Activated B cell treated with CpG ODN at 0.5 μM for 24 hours (primary cell): ENCODE results near the gene CEP128. TPM values are rescaled to one million over a fixed set of nuclear protein-coding genes. Genes with fewer than 3 reads are reported as not detected.

Source experiments
- ATAC-seq: fragments of 200-7000 bp; cut with Tn5 transposase; one replicate; pipeline ENCODE4 v1.10.0; 2021; ENCODE audit warnings: low read depth, mild to moderate bottlenecking, moderate library complexity
- CTCF ChIA-PET: fragments of 350-600 bp; sonication (Branson Sonifier 250); formaldehyde crosslinking; loops from one replicate; lab custom pipeline; 2021; ENCODE audit warnings: antibody characterized with exemption; lab: Charles Lee
- POLR2A ChIA-PET: fragments of 350-600 bp; sonication (Branson Sonifier 250); formaldehyde crosslinking; loops from one replicate; lab custom pipeline; 2021; ENCODE audit warnings: antibody characterized with exemption; lab: Charles Lee
- DNase-seq: peaks from one replicate; pipeline ENCODE4 v3.0.0; 2022
- H3K27ac Mint-ChIP-seq: one replicate; pipeline ENCODE4 v1.8.0; 2020; ENCODE audit warnings: mixed read lengths
- H3K27me3 Mint-ChIP-seq: one replicate; pipeline ENCODE4 v1.8.0; 2021; ENCODE audit warnings: mixed read lengths
- H3K36me3 Mint-ChIP-seq: one replicate; pipeline ENCODE4 v1.8.0; 2021; ENCODE audit warnings: low read depth, mixed read lengths
- H3K4me1 Mint-ChIP-seq: one replicate; pipeline ENCODE4 v1.8.0; 2021; ENCODE audit warnings: mixed read lengths
- H3K4me3 Mint-ChIP-seq: one replicate; pipeline ENCODE4 v1.8.0; 2020; ENCODE audit warnings: mild to moderate bottlenecking, mixed read lengths
- H3K9me3 Mint-ChIP-seq: one replicate; pipeline ENCODE4 v1.8.0; 2020; ENCODE audit warnings: mixed read lengths
- intact Hi-C: fragments of 100-400 bp; cut with micrococcal nuclease; formaldehyde crosslinking; loops from one replicate; pipeline ENCODE4 v1.15.1; 2024
- total RNA-seq: library from RNA; stranded (reverse); gene quantifications from 2 replicates; pipeline ENCODE4 v1.2.3, GENCODE V29; 2022
- TF ChIP-seq, protein P1 (sequence below): fragments of 200-600 bp; IDR thresholded peaks from one replicate; pipeline ENCODE4 v1.8.0; 2022; ENCODE audit warnings: antibody characterized with exemption, mild to moderate bottlenecking

CEP128 gene
- total RNA-seq, 1 donor from 2014 or later = 25.0 TPM

DNA sequence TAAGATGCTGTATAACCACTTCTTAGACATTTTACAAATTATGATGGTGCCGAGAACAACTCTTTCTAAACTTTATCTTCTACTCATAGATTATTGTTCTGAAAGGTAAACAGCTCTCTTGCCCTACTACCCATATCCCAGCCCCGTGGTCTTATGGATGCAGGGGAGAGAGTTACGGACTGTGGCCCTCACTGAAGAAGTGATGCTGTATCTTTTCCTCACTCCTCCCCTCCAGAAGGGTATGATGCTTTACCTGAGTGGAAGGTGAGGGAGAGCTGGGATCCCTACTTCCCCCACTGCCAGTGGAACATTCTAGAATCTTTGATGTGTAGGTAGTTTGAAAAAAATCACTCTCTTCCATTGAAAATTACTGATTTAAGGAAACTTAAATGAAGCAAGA lies 17.4 kb upstream of the CEP128 start:
- H3K36me3 Mint-ChIP-seq = no peaks in the 10 kb centered on the region
- peaks cover 9% of the 10 kb centered on the region for H3K27me3 Mint-ChIP-seq
- peak overlapping the region; percentile 82 for H3K27ac Mint-ChIP-seq
- H3K4me1 Mint-ChIP-seq = peaks cover 55% of the 10 kb centered on the region
- H3K9me3 Mint-ChIP-seq = no peaks in the 10 kb centered on the region
- ChIA-PET CTCF (interaction anchor here (1.6 to 9.3 kb wide), 2 partner anchors 29 to 211 kb away, joined by 4 to 150 read pairs; no protein-coding TSS in a partner anchor), POLR2A (interaction anchor here (0.6 to 2.3 kb wide), 6 partner anchors 9 to 262 kb away, joined by 4 to 9 read pairs (median 4); partner anchors contain the start of genes CEP128 and GTF2A1)
- TF ChIP-seq, protein P1, sequence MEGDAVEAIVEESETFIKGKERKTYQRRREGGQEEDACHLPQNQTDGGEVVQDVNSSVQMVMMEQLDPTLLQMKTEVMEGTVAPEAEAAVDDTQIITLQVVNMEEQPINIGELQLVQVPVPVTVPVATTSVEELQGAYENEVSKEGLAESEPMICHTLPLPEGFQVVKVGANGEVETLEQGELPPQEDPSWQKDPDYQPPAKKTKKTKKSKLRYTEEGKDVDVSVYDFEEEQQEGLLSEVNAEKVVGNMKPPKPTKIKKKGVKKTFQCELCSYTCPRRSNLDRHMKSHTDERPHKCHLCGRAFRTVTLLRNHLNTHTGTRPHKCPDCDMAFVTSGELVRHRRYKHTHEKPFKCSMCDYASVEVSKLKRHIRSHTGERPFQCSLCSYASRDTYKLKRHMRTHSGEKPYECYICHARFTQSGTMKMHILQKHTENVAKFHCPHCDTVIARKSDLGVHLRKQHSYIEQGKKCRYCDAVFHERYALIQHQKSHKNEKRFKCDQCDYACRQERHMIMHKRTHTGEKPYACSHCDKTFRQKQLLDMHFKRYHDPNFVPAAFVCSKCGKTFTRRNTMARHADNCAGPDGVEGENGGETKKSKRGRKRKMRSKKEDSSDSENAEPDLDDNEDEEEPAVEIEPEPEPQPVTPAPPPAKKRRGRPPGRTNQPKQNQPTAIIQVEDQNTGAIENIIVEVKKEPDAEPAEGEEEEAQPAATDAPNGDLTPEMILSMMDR = no peak
- intact Hi-C loops = loop anchor here (1.0 to 5.0 kb wide), 7 partner anchors 18 to 573 kb away; partner anchors contain the start of genes CEP128 and SEL1L
- H3K4me3 Mint-ChIP-seq = peak overlapping the region; percentile 32
- DNase-seq = no peak
- ATAC-seq = no peak

DNA sequence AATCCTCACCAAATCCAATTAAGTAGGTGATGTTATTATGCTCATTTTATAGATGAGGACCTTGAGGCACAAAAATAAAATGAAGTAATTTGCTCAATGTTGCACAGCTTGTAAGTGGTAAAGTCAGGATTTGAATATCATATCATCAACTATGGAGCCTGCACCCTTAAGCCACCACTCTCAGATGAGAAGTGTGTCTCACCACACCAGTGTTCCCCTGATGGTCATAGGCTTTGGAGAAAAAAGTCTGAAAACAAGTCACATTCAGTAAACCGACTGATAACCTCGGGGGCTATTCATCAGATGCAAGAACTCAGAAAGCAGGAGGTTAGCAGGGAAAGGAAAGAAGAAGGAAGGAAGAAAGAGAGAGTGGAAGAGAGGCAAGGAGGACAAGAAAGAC lies 16.7 kb upstream of the CEP128 start:
- POLR2A ChIA-PET = interaction anchor here (0.6 to 2.3 kb wide), 5 partner anchors 10 to 261 kb away, joined by 4 to 9 read pairs (median 5); partner anchors contain the start of gene CEP128
- TF ChIP-seq, protein P1 = no peak
- intact Hi-C loops = loop anchor here (2.0 to 5.0 kb wide), 2 partner anchors 261 to 574 kb away; partner anchors contain the start of gene SEL1L
- Mint-ChIP-seq H3K4me3 (no peak overlapping the region), H3K27ac (peak overlapping the region; percentile 73), H3K9me3 (no peaks in the 10 kb centered on the region), H3K27me3 (peaks cover 9% of the 10 kb centered on the region), H3K4me1 (peaks cover 55% of the 10 kb centered on the region), H3K36me3 (no peaks in the 10 kb centered on the region)
- no peak for ATAC-seq
- CTCF ChIA-PET = interaction anchor here (1.7 to 9.3 kb wide), 2 partner anchors 30 to 38 kb away, joined by 8 to 150 read pairs; no protein-coding TSS in a partner anchor
- no peak for DNase-seq

DNA sequence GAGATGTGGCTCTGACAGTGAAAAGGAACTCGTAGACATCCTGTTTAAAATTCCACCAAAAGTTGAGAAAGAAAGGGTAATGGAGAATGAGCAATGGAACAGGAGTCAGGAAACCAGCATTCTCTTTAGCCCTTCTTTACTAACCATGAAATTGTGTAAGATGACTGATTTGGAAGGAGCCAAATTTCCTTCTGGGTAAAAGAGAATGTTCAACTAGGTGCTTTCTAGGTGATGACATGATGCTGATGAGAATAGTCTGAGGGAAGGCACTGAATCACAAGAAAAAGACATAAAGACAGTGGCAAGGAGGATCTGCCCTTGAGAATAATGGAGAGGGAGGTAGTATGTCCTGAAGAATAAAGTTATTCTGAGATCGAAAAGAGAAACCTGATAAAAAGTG lies 16.1 kb upstream of the CEP128 start:
- TF ChIP-seq, protein P1 = no peak
- Mint-ChIP-seq H3K36me3 (no peaks in the 10 kb centered on the region), H3K9me3 (no peaks in the 10 kb centered on the region), H3K4me1 (peaks cover 55% of the 10 kb centered on the region), H3K4me3 (no peak overlapping the region), H3K27me3 (peaks cover 9% of the 10 kb centered on the region), H3K27ac (peak overlapping the region; percentile 1)
- CTCF ChIA-PET = interaction anchor here (0.6 to 9.3 kb wide), 4 partner anchors 30 to 496 kb away, joined by 3 to 150 read pairs (median 8); no protein-coding TSS in a partner anchor
- DNase-seq = no peak
- no peak for ATAC-seq
- intact Hi-C loops = loop anchor here (2.0 to 5.0 kb wide), 2 partner anchors 261 to 575 kb away; partner anchors contain the start of gene SEL1L
- POLR2A ChIA-PET = interaction anchor here (0.6 to 1.8 kb wide), 3 partner anchors 15 to 32 kb away, joined by 3 to 5 read pairs (median 4); no protein-coding TSS in a partner anchor

DNA sequence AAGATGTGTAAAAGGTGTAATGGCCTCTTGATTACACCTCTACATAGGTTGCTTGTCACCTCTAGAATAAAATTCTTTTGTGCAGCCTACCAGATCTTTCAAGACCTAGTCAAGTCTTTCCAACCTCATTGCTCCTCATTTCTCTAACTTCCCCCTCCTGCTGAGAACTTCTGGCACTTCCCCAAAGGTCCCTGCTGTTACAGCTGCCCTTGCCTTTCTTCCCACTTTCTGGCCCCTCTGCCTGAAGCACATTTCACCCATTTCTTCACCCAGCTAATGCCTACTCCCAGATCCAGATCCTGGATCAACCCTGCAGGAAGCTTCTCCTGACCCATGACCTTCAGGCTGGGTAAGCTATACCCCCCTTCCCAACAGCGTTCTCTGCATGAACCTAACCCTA lies 15.4 kb upstream of the CEP128 start:
- Mint-ChIP-seq H3K27ac (peak overlapping the region; percentile 6), H3K4me1 (peaks cover 55% of the 10 kb centered on the region), H3K36me3 (no peaks in the 10 kb centered on the region), H3K27me3 (peaks cover 9% of the 10 kb centered on the region), H3K4me3 (peak overlapping the region; percentile 1), H3K9me3 (no peaks in the 10 kb centered on the region)
- CTCF ChIA-PET = interaction anchor here (0.6 to 9.3 kb wide), 4 partner anchors 31 to 496 kb away, joined by 3 to 150 read pairs (median 8); no protein-coding TSS in a partner anchor
- POLR2A ChIA-PET = interaction anchor here (0.7 to 2.0 kb wide), 4 partner anchors 31 to 262 kb away, joined by 3 to 7 read pairs (median 4); no protein-coding TSS in a partner anchor
- DNase-seq (no peak), ATAC-seq (no peak)
- intact Hi-C loops = loop anchor here (5.0 kb wide), 1 partner anchor 575 kb away; the partner anchor contains the start of gene SEL1L
- TF ChIP-seq, protein P1 = no peak

GRCh38 chr14:80956102-80956501 lies 14.6 kb upstream of the CEP128 start:
- no peak for ATAC-seq
- peaks cover 9% of the 10 kb centered on the region for H3K27me3 Mint-ChIP-seq
- H3K27ac Mint-ChIP-seq = no peak overlapping the region
- TF ChIP-seq, protein P1 = no peak
- peaks cover 55% of the 10 kb centered on the region for H3K4me1 Mint-ChIP-seq
- CTCF ChIA-PET = interaction anchor here (0.6 to 9.3 kb wide), 8 partner anchors 14 to 508 kb away, joined by 3 to 150 read pairs (median 4); no protein-coding TSS in a partner anchor
- no peak overlapping the region for H3K4me3 Mint-ChIP-seq
- POLR2A ChIA-PET = interaction anchor here (0.9 to 2.0 kb wide), 4 partner anchors 14 to 263 kb away, joined by 3 to 7 read pairs (median 4); no protein-coding TSS in a partner anchor
- no peak for DNase-seq
- intact Hi-C loops = loop anchor here (5.0 kb wide), 1 partner anchor 576 kb away; the partner anchor contains the start of gene SEL1L
- H3K9me3 Mint-ChIP-seq = no peaks in the 10 kb centered on the region
- no peaks in the 10 kb centered on the region for H3K36me3 Mint-ChIP-seq
